Tongue (tissue), 2 donors: ENCODE measurements around the gene GPR55. TPM values are rescaled to one million over a fixed set of nuclear protein-coding genes. Genes with fewer than 3 reads are reported as not detected.
A peak's percentile ranks its signal among the peaks of the same experiment; 100 is the strongest.

ENCODE experiments used
- DNase-seq: peaks from one replicate; pipeline ENCODE4 v3.0.0-alpha.2; 2015
- total RNA-seq: library from RNA; depleted of rRNA; stranded (reverse); fragments of >200 nt; gene quantifications from one replicate; pipeline ENCODE4 v1.2.3, GENCODE V29; 2014

Gene GPR55
- total RNA-seq, 1 donor from 2014 or later = not detected

DNA sequence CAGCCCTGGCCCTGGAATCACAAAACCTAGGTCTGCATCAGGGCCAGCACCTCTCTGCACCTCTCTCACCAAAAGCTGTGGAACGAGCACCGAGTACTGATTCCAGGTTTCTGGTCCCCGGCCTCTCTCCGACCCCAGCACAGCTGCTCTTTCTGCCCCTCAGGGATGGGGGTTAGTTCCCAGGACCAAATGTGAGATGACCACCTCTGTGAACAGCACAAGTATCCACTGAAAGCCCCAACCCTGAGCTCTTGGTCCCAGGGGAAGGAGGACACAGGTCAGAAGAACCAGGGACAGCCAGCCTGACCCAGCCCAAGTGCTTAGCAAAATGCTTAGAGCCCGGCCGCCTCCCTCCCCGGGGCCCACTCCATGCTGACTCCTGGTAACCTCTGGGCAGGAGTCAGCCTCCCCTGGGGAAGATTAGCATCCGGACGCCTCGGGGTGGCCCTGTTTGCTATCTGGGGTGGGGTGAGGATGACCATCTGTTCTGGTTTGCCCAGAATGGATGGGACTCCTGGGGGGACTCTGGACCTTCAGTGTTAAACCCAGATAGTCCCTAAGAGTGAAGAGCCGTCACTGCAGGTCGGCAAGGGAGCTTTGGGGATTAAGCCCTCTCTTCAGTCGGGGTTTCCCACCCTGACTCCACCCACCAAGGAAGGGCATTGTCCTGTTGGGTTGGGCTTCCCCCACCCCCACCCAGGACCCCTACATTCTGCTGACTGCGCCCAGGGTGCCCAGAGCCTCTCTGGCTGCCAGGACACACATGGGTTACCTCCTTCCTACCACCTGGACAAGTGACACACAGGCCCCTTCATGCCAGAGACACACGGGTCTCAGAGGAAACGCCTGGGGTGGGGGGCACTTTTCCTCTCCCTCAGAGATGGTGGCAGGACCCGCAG lies 9.4 kb upstream of the GPR55 start:
- DNase-seq = no peak

DNA sequence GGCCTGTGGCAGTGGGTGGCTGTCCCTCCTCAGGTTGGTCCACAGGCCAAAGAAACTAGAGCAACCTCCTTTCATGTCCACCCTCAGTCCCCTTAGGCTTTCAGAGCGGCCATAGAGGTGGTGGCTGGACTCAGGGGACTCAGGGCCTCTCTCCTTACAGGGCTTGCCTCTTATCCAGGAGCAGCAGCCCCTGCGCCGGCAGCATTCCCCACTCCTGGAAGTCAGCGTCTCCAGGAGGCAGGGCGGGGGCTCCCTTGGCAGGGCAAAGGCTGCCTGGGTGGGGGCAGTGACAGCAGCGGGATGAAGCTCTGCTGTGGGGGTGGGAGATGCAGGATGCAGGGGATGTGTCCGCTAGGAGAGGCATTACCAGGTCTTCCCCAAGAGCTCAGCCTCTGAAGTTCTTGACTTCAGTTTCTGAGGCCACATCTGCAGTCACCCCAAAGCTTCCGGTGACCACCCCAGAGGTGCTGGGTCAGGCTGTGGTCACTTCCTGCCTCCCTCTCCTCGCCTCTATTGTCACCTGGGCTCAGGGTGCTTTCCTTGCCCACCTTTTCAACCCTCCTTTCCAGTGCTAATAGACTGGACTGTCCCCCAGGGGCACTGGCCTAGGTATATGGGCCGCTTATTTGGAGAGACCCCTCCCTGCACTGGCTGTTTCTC lies 8.6 kb upstream of the GPR55 start:
- no peak for DNase-seq

DNA sequence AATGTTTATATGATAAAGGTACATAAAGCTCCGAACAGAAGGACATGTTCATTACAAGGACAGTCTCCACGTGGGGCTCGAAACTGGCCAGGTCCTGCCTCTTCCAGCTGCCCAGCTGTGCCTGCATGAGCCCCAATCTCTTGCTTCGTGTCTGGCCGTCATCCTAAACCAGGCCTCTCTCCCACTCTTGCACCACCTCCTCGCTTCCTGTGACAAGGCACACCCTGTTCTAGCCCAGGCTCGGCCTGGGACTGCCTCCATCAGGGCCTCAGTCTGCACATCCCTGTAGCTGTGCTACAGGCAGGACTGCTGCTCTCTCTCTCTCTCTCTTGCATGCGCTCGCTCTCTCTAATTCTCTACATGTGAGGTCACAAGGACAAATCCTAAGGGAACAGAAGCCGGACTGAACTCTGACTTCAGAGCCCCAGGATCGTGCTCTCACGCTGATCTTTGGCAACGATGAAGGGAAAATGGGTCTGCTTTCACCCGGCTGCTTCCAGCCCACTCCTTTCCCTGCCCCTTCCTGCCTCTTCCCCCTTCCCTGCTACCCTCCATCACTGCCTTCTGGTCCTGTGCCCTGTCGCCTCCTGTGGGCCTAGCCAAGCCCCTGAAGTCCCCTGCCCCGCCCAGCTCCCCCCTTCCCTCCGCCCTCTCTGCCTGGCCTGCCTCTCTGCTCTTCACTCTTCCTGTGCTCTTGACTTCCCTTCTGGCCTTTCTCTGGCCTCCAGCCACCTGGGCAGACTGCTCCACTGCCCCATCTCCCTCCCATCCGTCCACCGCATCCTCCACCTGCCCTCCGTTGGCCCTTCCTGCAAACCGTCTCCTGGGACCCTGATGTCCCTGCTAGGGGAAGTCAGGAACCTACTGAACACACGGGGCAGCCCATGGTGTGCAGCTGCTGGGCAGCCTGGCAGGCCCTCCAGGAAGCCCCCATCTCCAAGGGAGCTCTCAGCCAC lies 7.8 kb upstream of the GPR55 start:
- peak; percentile 54 for DNase-seq

DNA sequence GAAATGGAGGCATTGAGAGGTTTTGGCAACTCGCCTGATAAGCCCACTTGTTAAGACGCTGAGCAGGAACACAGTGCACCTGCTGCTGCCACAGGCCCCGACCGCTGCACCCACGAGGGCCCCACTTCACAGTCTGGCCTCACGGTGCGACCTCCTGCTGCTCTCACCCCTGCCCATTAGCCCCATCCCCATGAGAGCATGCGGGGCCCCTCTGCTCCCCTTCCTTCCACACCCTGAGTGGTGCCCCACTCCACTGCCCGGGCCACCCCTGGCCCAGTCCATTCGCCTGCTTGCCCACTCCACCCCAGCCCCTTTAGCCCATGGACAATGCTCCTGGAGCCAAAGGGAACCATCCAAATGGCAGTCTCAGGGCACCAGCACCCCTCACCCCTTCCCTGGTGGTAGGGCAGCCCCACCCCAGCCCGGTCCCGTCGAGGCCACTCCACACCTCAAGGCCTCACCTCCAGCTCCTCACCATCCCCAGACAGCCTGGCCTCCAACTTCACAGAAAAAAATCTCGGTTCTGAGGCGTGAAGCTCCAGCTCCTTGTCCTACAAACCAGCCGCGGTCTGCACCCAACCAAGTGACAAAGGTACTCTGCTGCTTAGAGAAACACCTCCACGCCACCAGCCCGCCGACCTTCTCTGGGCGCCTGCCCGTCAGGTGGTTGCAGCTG lies 6.7 kb upstream of the GPR55 start:
- DNase-seq = no peak

DNA sequence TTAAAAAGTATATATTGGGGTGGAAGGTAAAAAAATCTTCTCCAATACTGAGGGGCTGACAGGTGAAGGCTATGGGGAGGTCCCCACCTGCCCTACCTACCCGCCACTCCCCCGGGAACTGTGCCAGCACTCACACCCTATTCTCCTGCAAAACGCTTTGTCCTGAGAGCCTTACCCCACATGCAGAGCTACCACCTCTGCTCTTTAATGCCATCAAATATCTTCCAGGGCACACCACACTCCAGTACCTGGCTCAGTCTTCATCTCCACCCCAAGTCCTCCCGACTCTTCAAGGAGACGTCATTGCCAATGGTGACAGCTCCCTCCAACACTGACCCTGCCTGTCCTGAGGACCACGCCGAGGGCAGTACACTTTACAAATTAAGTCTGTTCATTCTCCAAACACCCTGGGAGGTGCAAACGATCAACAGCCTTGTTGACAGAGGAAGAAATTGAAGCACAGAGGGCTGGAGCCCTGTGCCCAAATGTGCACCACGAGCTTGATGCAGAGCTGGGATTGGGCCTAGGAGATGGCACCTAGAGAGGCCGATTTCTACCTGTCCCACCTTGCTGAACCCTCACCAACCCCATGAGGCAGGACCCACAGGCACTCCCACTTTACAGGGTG lies 6.0 kb upstream of the GPR55 start:
- DNase-seq = no peak

DNA sequence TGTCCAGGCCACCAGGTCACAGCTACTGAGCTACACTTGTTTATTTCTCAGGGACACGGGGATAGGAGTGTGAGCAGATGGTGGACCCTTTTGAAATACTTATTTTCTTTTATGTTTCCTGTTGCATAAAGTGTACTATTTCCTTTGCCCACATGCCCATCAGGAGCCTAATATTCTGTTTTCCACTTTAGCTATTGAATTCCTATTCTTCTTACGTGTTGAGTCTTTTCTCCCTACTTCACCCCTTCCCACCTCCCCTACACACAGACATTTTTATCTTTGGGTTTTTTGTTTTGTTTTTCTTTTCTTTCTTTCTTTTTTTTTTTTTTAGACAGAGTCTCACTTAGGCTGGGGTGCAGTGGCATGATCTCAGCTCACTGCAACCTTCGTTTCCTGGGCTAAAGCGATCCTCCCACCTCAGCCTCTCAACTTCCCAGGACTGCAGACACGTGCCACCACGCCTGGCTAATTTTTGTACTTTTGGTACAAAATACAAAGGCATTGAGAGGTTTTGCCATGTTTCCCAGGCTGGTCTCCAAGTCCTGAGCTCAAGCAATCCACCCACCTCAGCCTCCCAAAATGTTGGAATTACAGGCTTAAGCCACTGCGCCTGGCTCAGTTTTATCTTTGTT lies 5.2 kb upstream of the GPR55 start:
- DNase-seq = no peak

DNA sequence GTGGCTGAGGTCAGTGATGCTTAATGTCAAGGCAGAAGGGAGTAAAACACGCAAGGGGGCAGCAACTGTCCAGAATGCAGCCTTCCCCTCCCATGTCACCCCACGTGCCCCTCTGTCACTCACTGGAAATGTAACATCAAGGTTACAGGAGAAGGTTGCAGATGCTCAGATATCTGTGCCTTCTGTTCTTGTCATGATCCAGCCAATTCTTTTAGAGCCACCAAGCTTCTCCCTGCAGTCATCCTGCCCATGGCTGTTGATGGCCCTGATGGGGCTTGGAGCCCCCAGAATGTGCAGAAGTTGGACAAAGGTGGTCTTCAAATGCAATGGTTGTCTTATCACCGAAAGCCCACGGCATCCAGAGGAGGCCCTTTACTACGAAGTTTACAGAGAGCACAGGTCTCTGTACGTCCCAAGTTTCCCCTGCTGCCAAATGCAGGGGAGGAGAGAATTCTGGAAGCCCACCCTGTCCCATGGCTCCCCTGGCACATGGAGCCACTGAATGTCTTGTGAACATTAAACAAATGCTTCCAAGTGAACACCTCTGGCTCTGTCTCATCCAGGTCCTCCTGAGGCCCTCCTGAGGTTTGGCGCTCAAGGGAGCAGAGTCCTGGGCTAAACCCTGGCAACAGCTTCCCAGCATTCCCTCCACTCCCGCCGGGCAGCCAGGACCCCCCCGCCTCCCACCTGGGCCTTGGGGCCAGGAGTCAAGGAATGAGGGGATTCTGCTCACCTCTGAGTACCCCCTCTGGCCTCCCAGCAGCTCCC lies 4.5 kb upstream of the GPR55 start:
- no peak for DNase-seq

DNA sequence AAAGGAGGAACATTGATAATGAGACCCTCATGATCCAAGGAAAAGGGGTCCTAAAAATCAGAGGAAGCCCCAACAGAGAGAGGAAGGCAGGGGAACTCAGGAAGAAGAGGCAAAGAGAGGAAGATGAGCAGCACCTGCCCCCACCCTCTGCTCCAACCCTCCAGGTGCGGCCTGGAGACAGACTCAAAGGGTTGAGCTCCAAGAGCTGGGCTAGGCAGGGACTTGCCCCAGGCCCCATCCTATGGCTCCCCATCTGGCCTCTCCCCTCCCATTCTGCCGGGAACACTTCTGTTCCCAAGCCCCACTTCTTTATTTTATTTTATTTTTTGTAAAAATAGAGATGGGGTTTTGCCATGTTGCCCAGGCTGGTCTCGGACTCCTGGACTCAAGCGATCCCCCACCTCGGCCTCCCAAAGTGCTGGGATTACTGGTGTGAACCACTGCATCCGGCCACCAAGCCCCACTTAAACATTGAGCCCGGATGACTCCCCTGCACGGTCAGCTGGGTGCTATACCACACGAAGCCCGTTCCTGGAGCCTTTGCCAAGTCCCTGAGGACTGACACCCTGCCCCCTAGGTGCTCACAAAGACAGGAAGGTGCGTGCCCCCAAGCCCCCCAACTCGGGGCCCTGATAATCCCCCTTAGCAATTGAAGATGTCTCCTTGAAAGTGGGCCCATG lies 3.8 kb upstream of the GPR55 start:
- DNase-seq = no peak

DNA sequence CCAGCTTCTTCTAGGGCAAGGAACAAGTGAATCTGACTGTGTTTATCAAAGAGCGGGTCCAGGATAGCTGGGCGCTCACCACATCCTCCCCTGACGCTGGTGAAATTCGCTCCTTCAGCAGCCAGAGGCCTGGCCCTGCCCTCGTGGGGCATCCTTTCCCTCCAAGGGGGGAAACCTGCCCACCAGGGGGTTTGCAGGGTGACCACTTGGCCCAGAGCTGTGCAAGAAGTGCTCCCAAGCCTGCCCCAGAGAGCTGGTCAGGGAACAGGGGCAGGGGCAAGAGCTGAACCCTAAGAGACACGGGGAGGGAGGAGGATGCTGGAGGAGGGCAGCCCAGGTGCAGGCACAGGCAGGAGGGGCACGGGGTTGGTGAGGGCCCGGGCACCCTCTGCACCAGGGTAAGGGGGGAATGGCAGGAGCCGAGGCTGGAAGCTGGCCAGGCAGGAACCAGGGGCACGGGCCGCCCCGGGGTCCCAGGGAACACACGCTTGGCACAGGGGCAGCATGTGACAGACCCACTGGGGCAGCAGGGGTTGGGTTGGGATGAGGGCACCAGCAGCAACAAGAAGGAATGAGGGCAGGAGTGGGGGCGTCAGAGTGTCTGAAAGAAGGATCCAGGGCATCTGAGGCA lies 2.8 kb upstream of the GPR55 start:
- no peak for DNase-seq

DNA sequence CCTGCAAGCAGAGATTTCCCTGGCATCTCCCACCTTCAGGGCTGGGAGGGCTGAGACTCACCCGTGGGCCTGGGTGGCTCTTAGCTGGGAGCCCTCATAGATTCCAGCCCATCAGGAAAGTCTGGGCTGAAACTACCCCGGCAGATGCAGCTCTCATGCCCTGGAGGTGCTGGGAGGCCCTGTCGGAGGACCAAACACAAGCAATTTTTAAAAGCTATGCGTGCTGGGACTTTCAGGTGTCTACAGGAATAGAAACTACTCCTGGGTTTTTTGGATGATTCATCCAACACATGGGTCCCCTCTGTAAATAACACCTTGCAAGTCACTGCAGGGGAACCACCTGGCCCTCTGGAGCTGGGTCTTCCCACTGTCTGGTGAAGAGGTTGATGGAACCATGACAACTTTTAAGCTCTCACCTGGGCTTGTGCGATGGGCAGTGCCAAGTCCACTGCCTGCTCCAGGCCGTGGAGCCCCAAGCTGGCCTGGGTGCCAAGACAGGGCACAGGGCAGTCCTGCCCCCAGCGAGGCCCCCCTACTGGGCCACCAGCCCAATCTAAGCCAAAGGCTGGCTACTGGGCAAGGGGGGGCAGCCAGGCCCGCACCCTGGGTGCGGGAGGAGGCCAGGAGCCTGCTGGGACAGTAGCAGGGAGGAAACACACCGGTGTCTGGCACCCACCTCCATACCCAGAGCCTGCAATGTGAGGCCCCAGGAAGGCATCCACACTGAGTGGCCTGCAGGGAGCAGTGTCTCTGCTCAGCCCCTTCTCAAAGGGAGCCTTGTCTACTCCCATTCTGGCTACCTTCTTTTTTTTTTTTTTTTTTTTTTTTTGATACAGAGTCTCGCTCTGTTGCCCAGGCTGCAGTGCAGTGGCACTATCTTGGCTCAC lies 1.1 kb upstream of the GPR55 start:
- no peak for DNase-seq

DNA sequence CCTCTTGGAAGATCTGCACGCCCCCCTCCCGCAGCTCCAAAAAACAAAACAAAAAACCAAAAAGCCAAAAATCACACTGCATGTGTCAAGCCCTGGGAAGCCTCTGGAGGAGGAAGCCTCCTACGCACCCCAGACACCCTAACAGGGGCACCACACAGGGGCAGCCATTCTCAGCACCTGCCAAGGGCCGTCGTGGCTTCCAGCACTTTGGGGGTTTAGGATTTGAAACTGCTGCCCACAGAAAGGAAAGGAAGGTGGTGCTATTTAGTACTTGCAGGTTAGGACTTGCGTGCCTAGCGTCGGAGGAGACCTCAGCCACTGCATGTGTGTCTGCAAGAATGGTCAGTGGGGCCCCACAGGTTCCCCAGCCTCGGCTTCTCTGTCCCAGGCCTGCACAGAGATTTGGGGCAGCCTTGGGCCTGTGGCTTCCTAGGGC lies 419 bp upstream of the GPR55 start:
- DNase-seq = no peak

DNA sequence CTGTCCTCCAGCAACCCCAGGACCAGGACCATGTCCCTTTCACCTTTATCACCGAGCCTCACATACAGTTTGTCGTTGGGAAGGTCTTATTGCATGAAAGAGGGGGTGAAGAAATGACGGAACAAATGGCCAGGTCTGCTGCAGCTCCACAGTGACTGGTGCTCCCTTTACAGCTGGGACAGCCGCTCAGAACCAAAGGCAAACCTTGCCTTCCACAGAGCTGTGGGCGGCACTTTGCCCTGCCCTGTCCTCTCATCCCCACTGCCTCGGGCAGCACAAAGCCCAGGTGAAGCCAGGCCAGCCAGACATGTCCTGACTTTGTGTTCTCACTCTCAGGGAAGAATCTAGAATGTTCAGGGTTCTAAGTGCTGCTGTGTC lies 961 bp downstream of the GPR55 start:
- no peak for DNase-seq

DNA sequence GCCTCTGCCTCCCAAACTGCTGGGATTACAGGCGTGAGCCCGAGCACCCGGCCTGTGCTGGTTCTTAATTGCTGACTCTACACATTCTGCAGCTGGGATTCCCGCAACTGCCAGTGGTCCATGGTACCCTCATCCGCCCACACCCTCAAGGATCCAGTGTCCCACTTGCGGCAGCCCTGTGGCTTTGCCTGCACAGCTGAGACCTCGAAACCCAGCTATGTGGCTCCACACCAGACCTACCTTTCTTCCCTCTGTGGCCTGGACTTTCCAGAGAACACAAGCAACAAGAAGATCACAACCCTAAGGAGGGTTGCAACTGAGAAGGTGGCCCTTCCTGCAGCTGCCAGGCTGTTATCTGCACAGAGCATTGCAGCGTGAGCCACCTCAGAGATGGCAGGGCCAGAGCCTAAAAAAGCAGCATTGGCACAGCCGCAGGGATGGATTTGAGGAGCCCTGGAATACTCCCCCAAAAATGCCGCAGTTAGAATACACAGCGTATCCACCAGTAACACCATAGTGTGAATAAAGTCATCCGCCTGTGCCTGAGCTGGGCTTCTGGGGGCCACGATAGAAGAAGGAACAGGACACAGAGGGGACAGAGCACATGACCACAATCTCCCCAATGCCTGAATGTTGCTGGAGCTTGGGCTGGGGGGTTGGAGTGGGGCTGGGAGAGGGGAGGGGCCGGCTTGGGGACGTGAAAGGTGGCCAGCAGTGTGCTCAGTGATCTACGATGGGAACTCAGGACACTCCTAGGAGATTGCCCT lies 1.9 kb downstream of the GPR55 start:
- no peak for DNase-seq

DNA sequence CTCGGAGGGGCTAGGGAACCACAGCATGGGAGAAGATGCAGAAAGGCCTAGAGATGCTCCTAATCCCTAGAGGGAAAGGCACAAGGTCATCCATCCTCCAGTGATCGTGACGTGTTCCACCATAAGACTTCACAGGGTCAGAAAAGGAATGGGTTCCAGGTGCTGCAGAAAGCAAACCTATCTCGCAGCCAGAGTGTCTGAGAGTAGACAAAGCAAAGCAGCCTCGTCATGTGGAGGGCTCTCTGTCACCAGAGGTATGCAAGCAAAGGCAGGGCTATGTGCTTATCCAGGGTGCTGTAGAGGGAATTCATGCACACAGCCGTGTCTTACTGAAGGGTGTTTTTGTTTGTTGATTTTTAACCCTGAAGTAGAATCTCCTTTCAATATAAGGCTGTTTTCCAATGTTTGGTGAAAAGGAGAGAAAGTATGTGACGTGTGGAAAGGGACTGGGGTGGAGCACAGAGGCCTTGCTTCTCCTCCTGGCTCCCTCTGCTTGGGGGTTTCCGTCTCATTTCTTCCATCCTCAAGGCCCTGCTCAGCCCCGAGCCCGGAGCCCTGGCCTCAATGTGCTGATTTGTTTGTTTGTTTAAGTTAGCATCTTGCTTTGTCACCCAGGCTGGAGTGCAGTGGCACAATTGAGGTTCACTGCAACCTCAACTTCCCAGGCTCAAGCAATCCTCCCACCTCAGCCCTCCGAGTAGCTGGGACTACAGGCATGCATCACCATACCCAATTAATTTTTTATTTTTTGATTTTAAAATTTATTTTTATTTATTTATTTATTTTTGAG lies 3.0 kb downstream of the GPR55 start:
- DNase-seq = no peak

DNA sequence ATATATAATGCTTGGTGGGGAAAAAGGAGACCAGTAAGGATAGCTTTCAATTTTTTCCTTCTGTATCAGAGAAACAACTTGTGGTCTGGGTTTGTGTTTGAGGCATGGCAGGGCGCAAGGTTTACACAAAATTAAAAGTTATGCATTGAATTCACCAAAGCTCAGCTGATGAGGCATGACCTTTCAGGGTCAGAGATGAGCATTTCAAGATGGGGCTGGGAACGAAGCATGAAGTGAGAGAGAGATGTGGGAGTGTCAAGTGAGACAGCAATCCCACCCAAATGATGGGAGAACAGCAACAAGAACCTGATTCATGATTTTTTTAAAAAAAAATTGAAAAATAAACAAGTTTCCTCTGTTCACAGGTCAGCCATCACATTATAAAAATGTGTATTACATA lies 4.9 kb downstream of the GPR55 start:
- DNase-seq = no peak

DNA sequence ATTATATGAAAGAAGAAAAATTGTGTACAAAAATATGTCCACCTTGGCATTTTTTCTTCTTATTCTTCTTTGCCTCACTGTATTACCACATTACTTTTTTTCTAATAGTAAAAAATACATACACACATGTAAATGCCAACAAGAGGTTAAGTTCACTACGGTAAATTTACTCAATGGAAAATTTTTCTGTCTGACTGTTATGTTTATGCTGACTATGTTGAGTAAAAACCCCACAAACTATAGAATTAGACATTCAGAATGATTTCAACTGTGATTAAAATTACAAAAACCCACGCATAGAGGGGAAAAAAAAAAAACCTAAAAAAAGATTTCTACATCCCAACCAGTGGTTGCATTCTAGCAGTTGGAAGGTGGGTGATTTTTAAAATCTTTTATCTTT lies 5.4 kb downstream of the GPR55 start:
- no peak for DNase-seq
